Measurements from ENCODE around the gene KCNA1. TPM values are rescaled to one million over a fixed set of nuclear protein-coding genes. Genes with fewer than 3 reads are reported as not detected.

Gene KCNA1
- total RNA-seq, 3 donors from 2014 or later = 0.05 to 6.7 TPM; not detected in 1

DNA sequence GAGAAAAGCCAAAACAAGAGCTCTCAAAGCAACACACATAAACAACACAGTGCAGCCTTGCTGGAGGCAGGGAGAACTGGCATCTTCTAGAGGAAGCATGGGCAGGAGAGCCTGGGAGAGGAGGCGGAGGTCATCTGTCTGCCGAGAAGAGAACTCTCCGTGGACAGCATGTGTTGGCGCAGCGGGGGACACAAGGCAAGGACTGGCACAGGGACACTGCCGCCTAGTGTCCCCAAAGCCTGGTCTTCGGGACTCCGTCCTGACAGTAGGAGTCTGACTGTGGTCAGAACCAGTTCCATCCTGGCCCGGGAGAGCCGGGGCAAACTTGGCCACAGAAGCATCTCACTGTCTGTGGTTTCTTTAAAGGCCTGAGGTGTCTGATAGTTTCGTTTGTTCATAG is 47.3 kb downstream of the KCNA1 start:
- no peaks in the 10 kb centered on the region for H3K36me3 ChIP-seq (ENCODE audit: low read depth)
- ATAC-seq = no peak
- H3K4me3 ChIP-seq = no peak overlapping the region
- intact Hi-C loops (cut with DNase I, micrococcal nuclease) = no loop called here
- no peaks in the 10 kb centered on the region for H3K4me1 ChIP-seq (ENCODE audit: low read depth)
- H3K9me3 ChIP-seq = no peaks in the 10 kb centered on the region
- no peak for DNase-seq
- TF ChIP-seq, protein P1, sequence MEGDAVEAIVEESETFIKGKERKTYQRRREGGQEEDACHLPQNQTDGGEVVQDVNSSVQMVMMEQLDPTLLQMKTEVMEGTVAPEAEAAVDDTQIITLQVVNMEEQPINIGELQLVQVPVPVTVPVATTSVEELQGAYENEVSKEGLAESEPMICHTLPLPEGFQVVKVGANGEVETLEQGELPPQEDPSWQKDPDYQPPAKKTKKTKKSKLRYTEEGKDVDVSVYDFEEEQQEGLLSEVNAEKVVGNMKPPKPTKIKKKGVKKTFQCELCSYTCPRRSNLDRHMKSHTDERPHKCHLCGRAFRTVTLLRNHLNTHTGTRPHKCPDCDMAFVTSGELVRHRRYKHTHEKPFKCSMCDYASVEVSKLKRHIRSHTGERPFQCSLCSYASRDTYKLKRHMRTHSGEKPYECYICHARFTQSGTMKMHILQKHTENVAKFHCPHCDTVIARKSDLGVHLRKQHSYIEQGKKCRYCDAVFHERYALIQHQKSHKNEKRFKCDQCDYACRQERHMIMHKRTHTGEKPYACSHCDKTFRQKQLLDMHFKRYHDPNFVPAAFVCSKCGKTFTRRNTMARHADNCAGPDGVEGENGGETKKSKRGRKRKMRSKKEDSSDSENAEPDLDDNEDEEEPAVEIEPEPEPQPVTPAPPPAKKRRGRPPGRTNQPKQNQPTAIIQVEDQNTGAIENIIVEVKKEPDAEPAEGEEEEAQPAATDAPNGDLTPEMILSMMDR (IDR thresholded peaks at IDR 0.05) = no peak

GRCh38 chr12:4957761-4958160 is 48.1 kb downstream of the KCNA1 start:
- intact Hi-C loops (cut with DNase I, micrococcal nuclease) = no loop called here
- no peak for DNase-seq
- H3K4me3 ChIP-seq = no peak overlapping the region
- TF ChIP-seq, protein P1 (IDR thresholded peaks at IDR 0.05) = no peak
- H3K4me1 ChIP-seq (ENCODE audit: low read depth) = no peaks in the 10 kb centered on the region
- no peaks in the 10 kb centered on the region for H3K36me3 ChIP-seq (ENCODE audit: low read depth)
- ATAC-seq = no peak
- no peaks in the 10 kb centered on the region for H3K9me3 ChIP-seq

GRCh38 chr12:4958697-4959375 is 49.1 kb downstream of the KCNA1 start:
- TF ChIP-seq, protein P1 (IDR thresholded peaks at IDR 0.05) = no peak
- intact Hi-C loops (cut with DNase I, micrococcal nuclease) = no loop called here
- no peaks in the 10 kb centered on the region for H3K36me3 ChIP-seq (ENCODE audit: low read depth)
- no peaks in the 10 kb centered on the region for H3K4me1 ChIP-seq (ENCODE audit: low read depth)
- no peaks in the 10 kb centered on the region for H3K9me3 ChIP-seq
- no peak for DNase-seq
- ATAC-seq = no peak
- no peak overlapping the region for H3K4me3 ChIP-seq

DNA sequence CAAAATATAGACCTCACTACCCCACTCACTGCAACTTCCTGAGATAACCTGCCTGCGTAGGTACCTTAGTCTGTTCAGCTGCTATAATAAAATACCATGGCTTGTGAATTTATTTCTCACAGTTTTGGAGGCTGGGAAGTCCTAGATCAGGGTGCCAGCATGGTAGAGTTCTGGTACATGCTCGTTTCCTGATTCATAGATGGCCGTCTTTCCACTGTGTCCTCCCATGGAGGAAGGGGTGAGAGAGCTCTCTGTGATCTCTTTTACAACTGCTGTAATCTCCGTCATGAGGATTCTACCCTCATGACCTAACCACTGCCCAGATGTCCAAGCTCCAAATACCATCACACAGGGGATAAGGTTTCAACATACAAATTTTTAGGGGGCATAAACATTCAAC is 49.7 kb downstream of the KCNA1 start:
- no peak for ATAC-seq
- H3K4me3 ChIP-seq = no peak overlapping the region
- TF ChIP-seq, protein P1 (IDR thresholded peaks at IDR 0.05) = no peak
- H3K36me3 ChIP-seq (ENCODE audit: low read depth) = no peaks in the 10 kb centered on the region
- H3K4me1 ChIP-seq (ENCODE audit: low read depth) = no peaks in the 10 kb centered on the region
- intact Hi-C loops (cut with DNase I, micrococcal nuclease) = no loop called here
- no peak for DNase-seq
- H3K9me3 ChIP-seq = no peaks in the 10 kb centered on the region

DNA sequence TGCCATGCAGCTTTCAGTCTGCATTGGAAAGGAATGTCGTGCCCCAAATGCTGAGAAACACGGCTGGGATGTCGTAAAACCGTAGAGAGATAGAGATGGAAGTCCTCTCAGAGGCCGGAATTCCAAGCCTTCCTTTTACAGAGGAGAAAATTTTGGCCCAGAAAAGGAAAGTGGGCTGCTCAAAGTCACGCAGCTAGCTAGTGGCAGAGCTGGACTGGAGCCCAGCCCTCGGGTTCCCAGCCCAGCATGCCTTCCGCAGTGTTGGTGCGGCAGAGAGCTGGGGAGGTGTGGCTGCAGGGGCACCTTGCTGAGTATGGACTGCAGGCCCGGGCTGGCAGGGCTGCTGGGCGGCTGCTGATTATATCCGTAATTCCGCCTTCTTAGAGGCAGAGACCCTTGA is 50.3 kb downstream of the KCNA1 start:
- DNase-seq (no peak), ATAC-seq (no peak)
- TF ChIP-seq, protein P1 (IDR thresholded peaks at IDR 0.05) = no peak
- Histone ChIP-seq H3K4me3 (no peak overlapping the region), H3K9me3 (no peaks in the 10 kb centered on the region), H3K36me3 (ENCODE audit: low read depth) (no peaks in the 10 kb centered on the region), H3K4me1 (ENCODE audit: low read depth) (no peaks in the 10 kb centered on the region)
- intact Hi-C loops (cut with DNase I, micrococcal nuclease) = no loop called here

- TF ChIP-seq, protein P1 (IDR thresholded peaks at IDR 0.05) = no peak
- H3K36me3 ChIP-seq (ENCODE audit: low read depth) = no peaks in the 10 kb centered on the region
- intact Hi-C loops (cut with DNase I, micrococcal nuclease) = no loop called here
- H3K4me1 ChIP-seq (ENCODE audit: low read depth) = no peaks in the 10 kb centered on the region
- no peaks in the 10 kb centered on the region for H3K9me3 ChIP-seq
- no peak for DNase-seq
- ATAC-seq = no peak
- no peak overlapping the region for H3K4me3 ChIP-seq
These were observed 50.8 kb downstream of the KCNA1 start for GRCh38 chr12:4960547-4960946.

Measured in mucosa of descending colon (tissue), 3 donors.